HEK293 (cell line): ENCODE data around the gene HGFAC.

Source experiments
- CTCF ChIA-PET: fragments of 350-600 bp; formaldehyde crosslinking; extraction: SDS; loops from one replicate; lab custom pipeline; 2021; ENCODE audit warnings: antibody characterized with exemption; lab: Yijun Ruan, JAX
- POLR2A ChIA-PET: fragments of 300-600 bp; formaldehyde crosslinking; extraction: SDS; loops from one replicate; lab custom pipeline; 2020; ENCODE audit warnings: antibody characterized with exemption, inconsistent platforms; lab: Yijun Ruan, JAX
- H3K27ac ChIP-seq: fragments of 200-500 bp; sonication (Bioruptor generic); 2 replicates; pipeline ENCODE4 v1.5.1; 2014; ENCODE audit warnings: low read depth, low read length, control low read depth, inconsistent platforms; ENCODE audit errors: extremely low read depth
- H3K36me3 ChIP-seq, 2 experiments: fragments of 200-500 bp in 1 of 2; sonication (Bioruptor generic) in 1 of 2; 1 replicate in 1 of 2; 2 replicates in 1 of 2; pipeline ENCODE4 v1.5.1; 2014 to 2017; ENCODE audit warnings: inconsistent platforms in 2 of 2, low read length in 2 of 2; ENCODE audit not compliant: control insufficient read depth in 2 of 2, insufficient read depth in 1 of 2
- H3K4me1 ChIP-seq: fragments of 200-500 bp; sonication (Bioruptor generic); 2 replicates; pipeline ENCODE4 v1.5.1; 2014; ENCODE audit warnings: mild to moderate bottlenecking, low read length, inconsistent platforms; ENCODE audit not compliant: control insufficient read depth, insufficient read depth
- H3K4me3 ChIP-seq: 2 replicates; pipeline ENCODE4 v1.5.1; 2011; ENCODE audit warnings: low read depth, mild to moderate bottlenecking, control low read depth, low read length, moderate library complexity
- H3K9me3 ChIP-seq: fragments of 200-500 bp; sonication (Bioruptor generic); 2 replicates; pipeline ENCODE4 v1.5.1; 2014; ENCODE audit warnings: low read depth, low read length, inconsistent platforms; ENCODE audit not compliant: control insufficient read depth, insufficient read depth
- KLF8 ChIP-seq: fragments of 450-650 bp; formaldehyde crosslinking; IDR thresholded peaks from 2 replicates; pipeline ENCODE4 v1.5.1; 2016; ENCODE audit warnings: missing biosample characterization, missing genetic modification characterization
- OSR2 ChIP-seq: fragments of 450-650 bp; formaldehyde crosslinking; IDR thresholded peaks from 2 replicates; pipeline ENCODE4 v1.5.1; 2016; ENCODE audit warnings: missing biosample characterization, missing genetic modification characterization
- PRDM4 ChIP-seq: fragments of 450-650 bp; formaldehyde crosslinking; IDR thresholded peaks from 2 replicates; pipeline ENCODE4 v1.5.1; 2017; ENCODE audit warnings: missing biosample characterization, missing genetic modification characterization
- ZBTB10 ChIP-seq: fragments of 450-650 bp; formaldehyde crosslinking; IDR thresholded peaks from 2 replicates; pipeline ENCODE4 v1.5.1; 2016; ENCODE audit warnings: missing biosample characterization, missing genetic modification characterization
- ZBTB48 ChIP-seq: fragments of 450-650 bp; formaldehyde crosslinking; IDR thresholded peaks from 2 replicates; pipeline ENCODE4 v1.5.1; 2016; ENCODE audit warnings: missing biosample characterization, missing genetic modification characterization
- ZFHX2 ChIP-seq: fragments of 450-650 bp; formaldehyde crosslinking; conservative IDR thresholded peaks from 2 replicates; pipeline ENCODE4 v1.5.1; 2016; ENCODE audit warnings: missing biosample characterization, missing genetic modification characterization
- ZNF10 ChIP-seq: fragments of 450-650 bp; formaldehyde crosslinking; IDR thresholded peaks from 2 replicates; pipeline ENCODE4 v1.5.1; 2017; ENCODE audit warnings: missing biosample characterization, missing genetic modification characterization
- ZNF121 ChIP-seq: fragments of 450-650 bp; formaldehyde crosslinking; IDR thresholded peaks from 2 replicates; pipeline ENCODE4 v1.5.1; 2016; ENCODE audit warnings: missing biosample characterization, missing genetic modification characterization
- ZNF214 ChIP-seq: fragments of 450-650 bp; formaldehyde crosslinking; IDR thresholded peaks from 2 replicates; pipeline ENCODE4 v1.5.1; 2017; ENCODE audit warnings: missing biosample characterization, mild to moderate bottlenecking, missing genetic modification characterization, borderline replicate concordance
- ZNF398 ChIP-seq: fragments of 450-650 bp; formaldehyde crosslinking; IDR thresholded peaks from 2 replicates; pipeline ENCODE4 v1.5.1; 2017; ENCODE audit warnings: missing biosample characterization, missing genetic modification characterization
- ZNF426 ChIP-seq: fragments of 450-650 bp; formaldehyde crosslinking; IDR thresholded peaks from 2 replicates; pipeline ENCODE4 v1.5.1; 2017; ENCODE audit warnings: missing biosample characterization, missing genetic modification characterization, mild to moderate bottlenecking, inconsistent platforms, moderate library complexity
- ZNF488 ChIP-seq: fragments of 450-650 bp; formaldehyde crosslinking; IDR thresholded peaks from 2 replicates; pipeline ENCODE4 v1.5.1; 2016; ENCODE audit warnings: missing biosample characterization, missing genetic modification characterization
- ZNF544 ChIP-seq: fragments of 450-650 bp; formaldehyde crosslinking; IDR thresholded peaks from 2 replicates; pipeline ENCODE4 v1.5.0; 2017; ENCODE audit warnings: missing biosample characterization, missing genetic modification characterization
- ZNF600 ChIP-seq: fragments of 450-650 bp; formaldehyde crosslinking; IDR thresholded peaks from 2 replicates; pipeline ENCODE4 v1.5.1; 2016; ENCODE audit warnings: missing biosample characterization, missing genetic modification characterization
- ZNF645 ChIP-seq: fragments of 450-650 bp; formaldehyde crosslinking; IDR thresholded peaks from 2 replicates; pipeline ENCODE4; 2016; ENCODE audit warnings: missing biosample characterization, missing genetic modification characterization
- ZNF658 ChIP-seq: fragments of 450-650 bp; formaldehyde crosslinking; IDR thresholded peaks from 2 replicates; pipeline ENCODE4; 2016; ENCODE audit warnings: missing biosample characterization, missing genetic modification characterization
- ZSCAN16 ChIP-seq: fragments of 450-650 bp; formaldehyde crosslinking; IDR thresholded peaks from 2 replicates; pipeline ENCODE4 v1.5.1; 2016; ENCODE audit warnings: missing biosample characterization, missing genetic modification characterization
- TF ChIP-seq, protein P1 (sequence below): fragments of 450-650 bp; formaldehyde crosslinking; IDR thresholded peaks from 2 replicates; pipeline ENCODE4 v1.5.1; 2017; ENCODE audit warnings: missing biosample characterization, missing genetic modification characterization

The HGFAC gene

GRCh38 chr4:3447431-3448395 is 5.9 kb downstream of the HGFAC start (continued):
- TF ChIP-seq ZNF488 (tag by site-specific recombination): no peak
- no peak for TF ChIP-seq ZBTB10 (tag by site-specific recombination)
- no peak for TF ChIP-seq ZNF426
- TF ChIP-seq, protein P1, sequence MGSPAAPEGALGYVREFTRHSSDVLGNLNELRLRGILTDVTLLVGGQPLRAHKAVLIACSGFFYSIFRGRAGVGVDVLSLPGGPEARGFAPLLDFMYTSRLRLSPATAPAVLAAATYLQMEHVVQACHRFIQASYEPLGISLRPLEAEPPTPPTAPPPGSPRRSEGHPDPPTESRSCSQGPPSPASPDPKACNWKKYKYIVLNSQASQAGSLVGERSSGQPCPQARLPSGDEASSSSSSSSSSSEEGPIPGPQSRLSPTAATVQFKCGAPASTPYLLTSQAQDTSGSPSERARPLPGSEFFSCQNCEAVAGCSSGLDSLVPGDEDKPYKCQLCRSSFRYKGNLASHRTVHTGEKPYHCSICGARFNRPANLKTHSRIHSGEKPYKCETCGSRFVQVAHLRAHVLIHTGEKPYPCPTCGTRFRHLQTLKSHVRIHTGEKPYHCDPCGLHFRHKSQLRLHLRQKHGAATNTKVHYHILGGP (tag by site-specific recombination): no peak

GRCh38 chr4:3449047-3449573 is 7.3 kb downstream of the HGFAC start:
- TF ChIP-seq ZNF544 (tag by site-specific recombination) (no peak), ZNF10 (no peak), ZFHX2 (tag by site-specific recombination) (0 out of 2 replicates have a peak, but pooled peaks have one; percentile 2)
- POLR2A ChIA-PET: no interaction called here
- H3K27ac ChIP-seq: no peak overlapping the region

GRCh38 chr4:3449574-3450534 is 8.1 kb downstream of the HGFAC start:
- CTCF ChIA-PET: interaction anchor here (0.5 kb wide), 1 partner anchor 428 kb away, joined by 3 read pairs; no protein-coding TSS in a partner anchor
- Histone ChIP-seq H3K4me1 (no peaks in the 10 kb centered on the region), H3K9me3 (no peaks in the 10 kb centered on the region), H3K4me3 (no peak overlapping the region), H3K27ac (no peak overlapping the region), H3K36me3 (no peaks in the 10 kb centered on the region)
- POLR2A ChIA-PET: no interaction called here
- TF ChIP-seq PRDM4 (tag by site-specific recombination) (no peak), ZNF121 (tag by site-specific recombination) (no peak), OSR2 (no peak), KLF8 (tag by site-specific recombination) (no peak), ZNF214 (tag by site-specific recombination) (no peak), ZNF658 (no peak), ZSCAN16 (tag by site-specific recombination) (no peak), ZBTB48 (tag by site-specific recombination) (no peak), ZNF600 (no peak), ZNF645 (tag by site-specific recombination) (no peak), ZNF398 (tag by site-specific recombination) (no peak)

More at GRCh38 chr4:3449047-3449573, 7.3 kb downstream of the HGFAC start:
- Histone ChIP-seq H3K4me1 (no peaks in the 10 kb centered on the region), H3K36me3 (no peaks in the 10 kb centered on the region), H3K9me3 (no peaks in the 10 kb centered on the region), H3K4me3 (no peak overlapping the region)
- CTCF ChIA-PET: no interaction called here
